HepG2 (cell line): Measurements from ENCODE around the gene OVOL2. TPM values are rescaled to one million over a fixed set of nuclear protein-coding genes. Genes with fewer than 3 reads are reported as not detected.

Experiments
- ASH2L ChIP-seq: fragments of 300-600, 200-600 bp; sonication (generic); IDR thresholded peaks from 2 replicates; pipeline ENCODE4 v1.7.0; 2017; ENCODE audit warnings: low read depth, mild to moderate bottlenecking, moderate library complexity, mixed read lengths, low read length; ENCODE audit not compliant: insufficient read length
- ELF1 ChIP-seq: sonication (generic); formaldehyde crosslinking; IDR thresholded peaks from 2 replicates; pipeline ENCODE4 v1.4.0; 2020; ENCODE audit warnings: missing genetic modification reagents
- FLYWCH1 ChIP-seq: sonication (generic); formaldehyde crosslinking; IDR thresholded peaks from 2 replicates; pipeline ENCODE4 v1.8.1; 2023; ENCODE audit warnings: mild to moderate bottlenecking, missing genetic modification reagents
- FOXA1 ChIP-seq, 2 experiments: fragments of 450-650 bp in 1 of 2; sonication (generic) in 1 of 2; formaldehyde crosslinking in 1 of 2; IDR thresholded peaks; 2 replicates each; pipeline versions ENCODE4 v1.4.0 to v1.6.1; 2016 to 2020; ENCODE audit warnings: missing genetic modification reagents in 1 of 2
- GABPA ChIP-seq, 2 experiments: IDR thresholded peaks; 2 replicates each; pipeline ENCODE4 v1.6.1; 2011 to 2016; ENCODE audit warnings: low read depth in 2 of 2, low read length in 1 of 2, missing biosample characterization in 1 of 2, missing genetic modification characterization in 1 of 2
- KLF15 ChIP-seq: sonication (generic); formaldehyde crosslinking; IDR thresholded peaks from 2 replicates; pipeline ENCODE4 v1.8.1; 2023; ENCODE audit warnings: borderline replicate concordance, mild to moderate bottlenecking, inconsistent platforms, missing genetic modification reagents, mixed read lengths
- MED8 ChIP-seq: sonication (generic); formaldehyde crosslinking; IDR thresholded peaks from 2 replicates; pipeline ENCODE4 v1.8.1; 2023; ENCODE audit warnings: mild to moderate bottlenecking, missing genetic modification reagents; ENCODE audit not compliant: insufficient replicate concordance
- NR2F1 ChIP-seq, 2 experiments: fragments of 450-650 bp in 1 of 2; formaldehyde crosslinking in 1 of 2; IDR thresholded peaks; 2 replicates each; pipeline versions ENCODE4 v1.5.0 to v1.6.1; 2016 to 2020; ENCODE audit warnings: mild to moderate bottlenecking in 1 of 2, missing compliant biosample characterization in 1 of 2, missing genetic modification reagents in 1 of 2, moderate library complexity in 1 of 2
- PCBP2 ChIP-seq: fragments of 200-400 bp; formaldehyde crosslinking; optimal IDR thresholded peaks from 2 replicates; pipeline ENCODE3; 2018; ENCODE audit warnings: low read length, low read depth; ENCODE audit not compliant: poor library complexity, severe bottlenecking
- SP4 ChIP-seq: sonication (generic); formaldehyde crosslinking; IDR thresholded peaks from 2 replicates; pipeline ENCODE4 v1.8.1; 2023; ENCODE audit warnings: mild to moderate bottlenecking, missing genetic modification reagents
- TARDBP ChIP-seq: sonication (generic); formaldehyde crosslinking; IDR thresholded peaks from 2 replicates; pipeline ENCODE4 v1.8.0; 2022; ENCODE audit warnings: mild to moderate bottlenecking, missing genetic modification reagents
- ZMYM2 ChIP-seq: sonication (generic); formaldehyde crosslinking; IDR thresholded peaks from 2 replicates; pipeline ENCODE4 v1.8.0; 2022; ENCODE audit warnings: mild to moderate bottlenecking, missing genetic modification reagents
- ZNF260 ChIP-seq: sonication (generic); formaldehyde crosslinking; IDR thresholded peaks from 2 replicates; pipeline ENCODE4 v1.4.0; 2020; ENCODE audit warnings: missing genetic modification reagents, low read depth, mild to moderate bottlenecking, borderline replicate concordance
- ZNF33B ChIP-seq: sonication (generic); formaldehyde crosslinking; IDR thresholded peaks from 2 replicates; pipeline ENCODE4 v1.5.1; 2020; ENCODE audit warnings: mild to moderate bottlenecking, missing genetic modification reagents
- ZNF510 ChIP-seq: sonication (generic); formaldehyde crosslinking; IDR thresholded peaks from 2 replicates; pipeline ENCODE4 v1.4.0; 2020; ENCODE audit warnings: low read depth, mild to moderate bottlenecking, missing genetic modification reagents
- ZNF709 ChIP-seq: sonication (generic); formaldehyde crosslinking; IDR thresholded peaks from 2 replicates; pipeline ENCODE4 v1.5.0; 2020; ENCODE audit warnings: mild to moderate bottlenecking, missing genetic modification reagents
- ZNF761 ChIP-seq: sonication (generic); formaldehyde crosslinking; conservative IDR thresholded peaks from 2 replicates; pipeline ENCODE4 v1.4.0; 2020; ENCODE audit warnings: mild to moderate bottlenecking, missing genetic modification reagents
- ZNF775 ChIP-seq: sonication (generic); formaldehyde crosslinking; IDR thresholded peaks from 2 replicates; pipeline ENCODE4 v1.4.0; 2020; ENCODE audit warnings: missing genetic modification reagents, mild to moderate bottlenecking, moderate library complexity, borderline replicate concordance
- polyA plus RNA-seq, 8 experiments: library from polyadenylated mRNA; depleted of rRNA in 3 of 8; stranded (reverse) in 7 of 8; unstranded in 1 of 8; fragments of >200 nt; fragmentation: Illumina TruSeq in 4 of 8; extraction: Trizol in 4 of 8; gene quantifications; 2 replicates each; pipeline versions ENCODE4 v1.2.1 to v1.2.3, GENCODE V29; 2011 to 2016; ENCODE audit warnings: low read depth in 4 of 8, missing spikeins in 1 of 8, mixed read lengths in 1 of 8; ENCODE audit not compliant: insufficient read depth in 1 of 8
- total RNA-seq, 5 experiments: library from RNA; depleted of rRNA; stranded (reverse); fragments of >200 nt; fragmentation: Illumina TruSeq; extraction: Trizol; gene quantifications; 2 replicates each; pipeline ENCODE4 v1.2.3, GENCODE V29; 2016; ENCODE audit warnings: low read depth in 1 of 5
- TF ChIP-seq, protein P1 (sequence below): sonication (generic); formaldehyde crosslinking; IDR thresholded peaks from 2 replicates; pipeline ENCODE4 v1.8.0; 2022; ENCODE audit warnings: low read depth, missing genetic modification reagents
- TF ChIP-seq, protein P2 (sequence below): sonication (generic); formaldehyde crosslinking; IDR thresholded peaks from 2 replicates; pipeline ENCODE4 v1.4.0; 2020; ENCODE audit warnings: missing genetic modification reagents
- TF ChIP-seq, protein P3 (sequence below): sonication (generic); formaldehyde crosslinking; IDR thresholded peaks from 2 replicates; pipeline ENCODE4 v1.5.0; 2020; ENCODE audit warnings: missing genetic modification reagents
- TF ChIP-seq, protein P4 (sequence below): IDR thresholded peaks from 2 replicates; pipeline ENCODE4 v1.6.1; 2016; ENCODE audit warnings: low read depth, control low read depth

Gene OVOL2
- total and polyA plus RNA-seq, 2 of the 13 experiments (the other 11 are each of a cell fraction or from before 2014, with no cell fraction given): 0.20 to 0.31 TPM

DNA sequence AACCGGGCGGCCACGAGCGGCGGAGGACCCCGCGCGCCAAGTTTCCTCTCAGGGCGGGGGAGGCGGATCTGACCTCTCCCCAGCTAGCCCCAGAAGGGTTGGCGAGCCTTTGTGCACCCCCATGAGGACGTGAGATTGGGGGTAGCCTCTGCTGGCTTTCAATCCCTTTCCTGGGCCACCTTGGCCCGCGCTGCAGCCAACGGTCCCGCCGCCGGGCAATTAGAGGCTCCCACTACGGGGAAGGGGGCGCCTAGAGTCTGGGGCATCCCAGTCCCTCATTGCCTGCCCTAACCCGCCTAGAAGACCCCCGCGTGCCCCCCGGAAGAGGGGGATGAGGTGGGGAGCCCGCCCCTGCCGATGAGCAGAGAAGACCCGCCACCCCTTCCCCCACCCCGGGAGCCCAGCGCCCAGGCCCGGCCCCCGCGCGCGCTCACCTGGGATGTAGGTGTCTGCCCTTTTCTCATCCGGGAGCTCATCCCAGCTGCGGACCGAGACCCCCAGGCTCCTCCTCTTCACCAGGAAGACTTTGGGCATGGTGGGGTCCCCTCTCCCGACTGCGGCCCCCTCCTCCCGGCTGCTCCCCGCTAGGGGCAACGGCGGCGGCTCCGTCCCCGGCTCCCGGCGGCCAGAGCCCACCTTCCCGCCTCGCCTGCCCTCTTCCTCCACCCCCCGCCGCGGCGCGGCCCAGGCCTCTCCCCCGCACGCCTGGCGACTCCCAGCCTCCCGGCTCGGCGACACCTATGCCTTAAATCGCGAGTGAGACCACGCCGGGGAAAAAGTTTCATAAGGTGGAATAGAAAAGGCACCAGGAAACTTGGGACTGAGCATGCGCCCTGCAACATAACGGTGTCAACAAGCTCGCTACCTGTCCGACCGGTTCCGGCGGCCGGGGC, at the start of gene OVOL2 (continued):
- TF ChIP-seq, protein P1, sequence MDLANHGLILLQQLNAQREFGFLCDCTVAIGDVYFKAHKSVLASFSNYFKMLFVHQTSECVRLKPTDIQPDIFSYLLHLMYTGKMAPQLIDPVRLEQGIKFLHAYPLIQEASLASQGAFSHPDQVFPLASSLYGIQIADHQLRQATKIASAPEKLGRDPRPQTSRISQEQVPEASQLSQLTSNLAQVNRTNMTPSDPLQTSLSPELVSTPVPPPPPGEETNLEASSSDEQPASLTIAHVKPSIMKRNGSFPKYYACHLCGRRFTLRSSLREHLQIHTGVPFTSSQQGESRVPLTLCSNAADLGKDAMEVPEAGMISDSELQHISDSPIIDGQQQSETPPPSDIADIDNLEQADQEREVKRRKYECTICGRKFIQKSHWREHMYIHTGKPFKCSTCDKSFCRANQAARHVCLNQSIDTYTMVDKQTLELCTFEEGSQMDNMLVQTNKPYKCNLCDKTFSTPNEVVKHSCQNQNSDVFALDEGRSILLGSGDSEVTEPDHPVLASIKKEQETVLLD (CRISPR knock-in tag): no peak
- TF ChIP-seq ZNF709 (CRISPR knock-in tag) (no peak), PCBP2 (no peak), FOXA1 (IDR thresholded peaks at IDR 0.05) (no peak), FOXA1 (CRISPR knock-in tag; IDR thresholded peaks at IDR 0.05) (peak; percentile 61; the same call in 1 of the 2 replicates), MED8 (CRISPR knock-in tag) (peak; percentile 22), ELF1 (CRISPR knock-in tag) (no peak), FLYWCH1 (no peak), SP4 (CRISPR knock-in tag) (no peak), ZNF33B (CRISPR knock-in tag) (no peak), NR2F1 (CRISPR knock-in tag; IDR thresholded peaks at IDR 0.05) (no peak), ZNF510 (CRISPR knock-in tag) (no peak), ZNF260 (CRISPR knock-in tag) (no peak), ZNF761 (CRISPR knock-in tag) (no peak), ZMYM2 (CRISPR knock-in tag) (no peak), ZNF775 (CRISPR knock-in tag) (no peak), TARDBP (0 out of 2 replicates have a peak, but pooled peaks have one; percentile 18), KLF15 (CRISPR knock-in tag) (no peak), GABPA (IDR thresholded peaks at IDR 0.05; ENCODE audit: low read depth, low read length) (no peak), GABPA (CRISPR knock-in tag; IDR thresholded peaks at IDR 0.05; ENCODE audit: low read depth) (no peak), ASH2L (no peak)
- TF ChIP-seq, protein P2, sequence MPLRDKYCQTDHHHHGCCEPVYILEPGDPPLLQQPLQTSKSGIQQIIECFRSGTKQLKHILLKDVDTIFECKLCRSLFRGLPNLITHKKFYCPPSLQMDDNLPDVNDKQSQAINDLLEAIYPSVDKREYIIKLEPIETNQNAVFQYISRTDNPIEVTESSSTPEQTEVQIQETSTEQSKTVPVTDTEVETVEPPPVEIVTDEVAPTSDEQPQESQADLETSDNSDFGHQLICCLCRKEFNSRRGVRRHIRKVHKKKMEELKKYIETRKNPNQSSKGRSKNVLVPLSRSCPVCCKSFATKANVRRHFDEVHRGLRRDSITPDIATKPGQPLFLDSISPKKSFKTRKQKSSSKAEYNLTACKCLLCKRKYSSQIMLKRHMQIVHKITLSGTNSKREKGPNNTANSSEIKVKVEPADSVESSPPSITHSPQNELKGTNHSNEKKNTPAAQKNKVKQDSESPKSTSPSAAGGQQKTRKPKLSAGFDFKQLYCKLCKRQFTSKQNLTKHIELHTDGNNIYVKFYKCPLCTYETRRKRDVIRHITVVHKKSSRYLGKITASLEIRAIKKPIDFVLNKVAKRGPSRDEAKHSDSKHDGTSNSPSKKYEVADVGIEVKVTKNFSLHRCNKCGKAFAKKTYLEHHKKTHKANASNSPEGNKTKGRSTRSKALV (CRISPR knock-in tag): peak; percentile 71
- TF ChIP-seq, protein P3, sequence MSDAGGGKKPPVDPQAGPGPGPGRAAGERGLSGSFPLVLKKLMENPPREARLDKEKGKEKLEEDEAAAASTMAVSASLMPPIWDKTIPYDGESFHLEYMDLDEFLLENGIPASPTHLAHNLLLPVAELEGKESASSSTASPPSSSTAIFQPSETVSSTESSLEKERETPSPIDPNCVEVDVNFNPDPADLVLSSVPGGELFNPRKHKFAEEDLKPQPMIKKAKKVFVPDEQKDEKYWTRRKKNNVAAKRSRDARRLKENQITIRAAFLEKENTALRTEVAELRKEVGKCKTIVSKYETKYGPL: no peak
- TF ChIP-seq, protein P4, sequence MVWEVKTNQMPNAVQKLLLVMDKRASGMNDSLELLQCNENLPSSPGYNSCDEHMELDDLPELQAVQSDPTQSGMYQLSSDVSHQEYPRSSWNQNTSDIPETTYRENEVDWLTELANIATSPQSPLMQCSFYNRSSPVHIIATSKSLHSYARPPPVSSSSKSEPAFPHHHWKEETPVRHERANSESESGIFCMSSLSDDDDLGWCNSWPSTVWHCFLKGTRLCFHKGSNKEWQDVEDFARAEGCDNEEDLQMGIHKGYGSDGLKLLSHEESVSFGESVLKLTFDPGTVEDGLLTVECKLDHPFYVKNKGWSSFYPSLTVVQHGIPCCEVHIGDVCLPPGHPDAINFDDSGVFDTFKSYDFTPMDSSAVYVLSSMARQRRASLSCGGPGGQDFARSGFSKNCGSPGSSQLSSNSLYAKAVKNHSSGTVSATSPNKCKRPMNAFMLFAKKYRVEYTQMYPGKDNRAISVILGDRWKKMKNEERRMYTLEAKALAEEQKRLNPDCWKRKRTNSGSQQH: no peak
